ENCODE data around the gene TCEAL6. TPM values are rescaled to one million over a fixed set of nuclear protein-coding genes. Genes with fewer than 3 reads are reported as not detected.

Gene TCEAL6
- total RNA-seq, result not detected in 2 replicates

GRCh38 chrX:102142274-102142673, at the start of gene TCEAL6:
TSS of gene TCEAL6 (minus strand) at chrX:102142481.

GRCh38 chrX:102155806-102156179, 13.5 kb upstream of the TCEAL6 start, which contains the start of gene BEX5:
TSS of gene BEX5 (minus strand) at chrX:102155977. CDS start at chrX:102154265, 1,712 bp downstream.

GRCh38 chrX:102125436-102125835, 16.8 kb downstream of the TCEAL6 start, which contains the start of gene TCEAL2:
TSS of gene TCEAL2 (plus strand) at chrX:102125679. CDS start at chrX:102126831, 1,152 bp downstream.

Other genes starting within 250 kb of the TCEAL6 start
- 0.12 TPM in 1 of 2 replicates, not detected in the other for gene ZMAT1, start 210.5 kb downstream of the TCEAL6 start, total RNA-seq
- gene TCEAL2, start 16.8 kb downstream of the TCEAL6 start, total RNA-seq, result not detected in 2 replicates
- not detected in 2 replicates for gene BEX5, start 13.5 kb upstream of the TCEAL6 start, total RNA-seq
- gene TCP11X1, start 72.8 kb upstream of the TCEAL6 start, total RNA-seq, result not detected in 2 replicates
- gene NXF2, start 104.7 kb upstream of the TCEAL6 start, total RNA-seq, result not detected in 2 replicates

All from cardiac ventricle fibroblast (primary cell).